HG02885 (cell line): Measurements from ENCODE around the gene CTDP1.

ENCODE experiments used
- ATAC-seq: cut with Tn5 transposase; IDR thresholded peaks from one replicate; pipeline ENCODE4 v1.9.1; 2021; ENCODE audit warnings: mild to moderate bottlenecking; ENCODE audit not compliant: unreplicated experiment, poor library complexity

CTDP1 gene

DNA sequence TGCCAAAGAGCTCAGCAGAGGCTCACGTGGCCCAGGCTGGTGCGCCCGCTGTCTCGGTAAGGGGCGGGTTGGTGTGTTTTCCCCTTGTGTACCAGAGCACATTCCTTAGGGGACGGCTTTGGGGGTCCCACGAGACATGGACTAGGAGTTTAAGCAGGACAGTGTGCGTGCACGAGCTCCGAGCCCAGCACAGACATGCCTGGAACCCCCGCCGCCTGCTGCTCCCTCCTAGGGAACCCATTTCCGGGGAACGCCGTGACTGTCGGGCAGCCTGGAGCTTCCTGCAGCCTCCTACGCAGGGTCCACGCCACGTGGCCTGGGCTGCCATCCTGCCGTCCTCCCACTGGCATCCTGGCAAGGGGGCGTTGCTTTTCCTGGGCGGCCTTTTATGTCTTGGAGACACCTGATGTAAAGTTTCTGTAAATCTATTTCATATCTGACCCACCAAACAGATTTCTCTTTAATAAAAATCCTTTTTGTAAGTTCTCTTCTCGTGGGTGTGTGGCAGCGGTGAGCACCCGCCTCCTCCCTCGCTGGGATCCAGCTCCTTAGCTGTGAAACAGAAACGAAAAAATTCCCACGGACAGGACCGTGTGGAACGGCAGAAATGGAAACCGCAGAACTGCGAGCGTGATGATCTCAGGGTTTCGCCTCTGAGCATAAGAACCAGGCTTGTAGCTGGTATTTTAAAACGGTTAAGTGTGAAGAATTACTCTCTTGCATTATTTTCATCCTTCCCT, 74.6 kb downstream of the CTDP1 start:
- ATAC-seq, result no peak

DNA sequence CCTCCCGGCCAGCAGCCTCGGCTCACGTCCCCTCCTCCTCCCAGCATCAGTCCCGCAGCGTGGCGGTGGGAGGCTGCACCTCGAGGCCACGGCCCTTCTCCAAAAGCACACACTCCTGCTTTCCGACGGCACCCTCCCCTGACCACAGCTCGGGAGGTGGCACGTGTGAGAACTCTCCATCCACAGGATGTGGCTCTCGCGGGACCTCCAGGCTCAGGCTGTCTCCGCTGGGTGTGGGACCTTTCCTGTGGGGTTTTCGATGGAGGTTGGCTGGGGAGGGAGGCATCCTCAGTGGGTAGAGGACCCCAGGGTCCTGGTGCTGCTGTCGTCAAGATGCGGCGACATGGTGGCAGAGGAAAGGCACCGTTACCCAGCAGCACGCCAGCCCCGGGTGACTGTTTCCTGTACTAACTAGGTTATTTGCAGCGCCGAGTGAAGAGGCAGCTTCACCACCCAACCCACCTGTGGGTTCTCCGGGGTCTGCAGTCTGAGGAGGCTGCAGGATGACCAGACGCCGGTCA, 75.3 kb downstream of the CTDP1 start:
- no peak for ATAC-seq

DNA sequence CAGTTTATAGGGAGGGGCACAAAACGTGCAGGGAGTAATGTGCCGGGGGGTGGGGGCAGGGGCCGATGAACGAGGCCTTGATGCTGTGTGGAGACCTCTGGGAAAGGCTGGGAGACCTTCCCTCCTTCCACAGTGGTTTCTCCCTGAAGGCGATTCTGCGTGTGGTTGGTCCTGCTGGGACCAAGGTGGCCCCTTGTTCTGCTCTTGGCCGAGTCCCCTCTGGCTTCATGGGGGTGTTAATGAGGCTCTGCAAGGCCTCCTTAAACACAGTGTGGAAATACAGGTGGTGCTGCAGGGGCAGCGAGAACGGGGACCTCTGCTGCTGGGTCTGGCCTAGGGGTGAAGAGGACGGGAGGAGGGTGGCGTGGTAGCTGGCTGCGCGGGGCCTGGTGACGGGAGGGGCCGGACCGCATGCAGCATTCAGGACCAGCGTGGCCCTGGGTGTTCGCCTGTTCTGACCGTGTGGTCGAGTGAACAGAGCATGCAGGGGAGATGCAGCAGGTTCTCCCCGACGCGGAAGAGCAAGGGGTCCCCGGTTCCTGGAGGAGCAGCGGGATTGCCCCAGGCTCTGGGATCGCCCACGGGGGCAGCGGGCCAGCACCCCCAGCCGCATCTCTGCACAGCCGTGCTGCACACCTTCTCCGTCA, 76.0 kb downstream of the CTDP1 start:
- no peak for ATAC-seq

DNA sequence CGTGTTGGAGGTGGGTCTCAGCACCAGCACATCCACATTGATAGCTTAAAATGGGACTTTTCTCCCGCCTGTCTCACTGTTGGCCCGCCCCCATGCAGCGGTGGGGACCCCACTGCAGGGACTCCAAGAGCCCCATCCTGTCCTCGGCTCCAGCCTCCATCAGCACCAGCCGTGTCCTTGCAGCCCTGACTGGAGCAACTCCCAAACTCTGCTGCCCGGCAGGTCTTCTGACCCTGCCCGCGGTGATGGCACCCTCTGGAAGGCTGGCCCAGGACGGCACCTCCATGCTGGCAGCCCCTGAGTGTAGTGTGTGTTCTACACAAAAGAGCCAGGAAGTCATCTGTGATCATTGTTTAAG, 76.5 kb downstream of the CTDP1 start:
- ATAC-seq, result no peak

DNA sequence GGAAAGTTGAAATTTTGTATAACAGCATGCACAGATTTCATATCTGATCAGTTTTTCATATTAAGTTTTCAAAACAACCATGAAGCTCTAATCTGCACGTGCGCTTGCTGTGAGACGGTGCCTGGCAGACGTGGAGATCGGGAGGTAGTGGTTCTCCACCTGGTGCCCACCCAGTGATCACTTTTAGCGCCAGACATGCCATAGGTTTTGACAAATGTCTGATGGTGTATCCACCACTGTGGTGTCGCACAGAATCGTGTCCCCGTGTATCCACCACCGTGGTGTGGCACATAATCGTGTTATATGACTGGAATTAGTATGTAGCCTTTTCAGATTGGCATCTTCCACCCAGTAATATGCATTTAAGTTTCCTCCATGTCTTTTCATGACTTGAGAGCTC, 77.2 kb downstream of the CTDP1 start:
- no peak for ATAC-seq

DNA sequence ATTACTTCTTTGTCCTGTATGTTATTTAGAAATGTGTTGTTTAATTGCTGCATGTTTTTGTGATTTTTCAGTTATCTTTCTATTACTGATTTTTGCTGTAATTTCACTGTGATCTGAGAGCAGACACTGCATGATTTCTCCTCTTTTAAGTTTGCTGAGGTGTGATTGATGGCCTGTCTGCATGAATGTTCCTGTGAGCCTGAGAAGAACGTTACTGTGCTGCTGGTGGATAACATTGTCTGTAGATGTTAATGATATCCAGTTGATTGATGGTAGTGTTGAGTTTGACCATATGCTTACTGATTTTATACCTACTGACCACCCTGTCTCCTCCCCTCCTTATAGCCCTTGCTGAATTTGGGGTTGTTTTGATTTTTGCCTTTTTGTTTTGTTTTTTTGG, 80.7 kb downstream of the CTDP1 start:
- no peak for ATAC-seq

DNA sequence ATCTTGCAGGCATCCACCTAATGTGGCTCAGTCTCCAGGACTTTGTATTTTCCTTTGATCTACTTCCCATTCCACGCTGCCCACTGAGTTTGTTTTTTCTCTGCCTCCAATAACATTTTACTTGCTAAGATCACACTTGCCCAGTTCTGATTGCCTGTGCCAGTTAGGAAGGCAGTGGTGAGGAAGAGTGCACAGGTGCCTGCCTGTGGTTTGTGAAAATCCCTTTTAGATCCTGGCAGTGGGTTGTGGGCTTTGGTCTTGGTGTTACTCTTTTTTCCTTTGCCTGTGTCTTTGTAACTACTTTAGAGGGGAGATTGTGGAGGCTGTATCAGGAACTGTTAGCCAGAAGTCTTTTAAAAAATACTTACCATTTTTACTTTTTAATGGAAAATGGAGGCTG, 81.3 kb downstream of the CTDP1 start:
- no peak for ATAC-seq

DNA sequence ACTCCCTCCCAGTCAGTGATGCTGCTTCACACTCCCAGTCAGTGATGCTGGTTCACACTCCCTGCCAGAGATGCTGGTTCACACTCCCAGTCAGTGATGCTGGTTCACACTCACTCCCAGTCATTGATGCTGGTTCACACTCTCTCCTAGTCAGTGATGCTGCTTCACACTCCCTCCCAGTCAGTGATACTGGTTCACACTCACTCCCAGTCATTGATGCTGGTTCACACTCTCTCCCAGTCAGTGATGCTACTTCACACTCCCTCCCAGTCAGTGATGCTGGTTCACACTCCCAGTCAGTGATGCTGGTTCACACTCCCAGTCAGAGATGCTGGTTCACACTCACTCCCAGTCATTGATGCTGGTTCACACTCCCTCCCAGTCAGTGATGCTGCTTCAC, 83.8 kb downstream of the CTDP1 start:
- no peak for ATAC-seq

DNA sequence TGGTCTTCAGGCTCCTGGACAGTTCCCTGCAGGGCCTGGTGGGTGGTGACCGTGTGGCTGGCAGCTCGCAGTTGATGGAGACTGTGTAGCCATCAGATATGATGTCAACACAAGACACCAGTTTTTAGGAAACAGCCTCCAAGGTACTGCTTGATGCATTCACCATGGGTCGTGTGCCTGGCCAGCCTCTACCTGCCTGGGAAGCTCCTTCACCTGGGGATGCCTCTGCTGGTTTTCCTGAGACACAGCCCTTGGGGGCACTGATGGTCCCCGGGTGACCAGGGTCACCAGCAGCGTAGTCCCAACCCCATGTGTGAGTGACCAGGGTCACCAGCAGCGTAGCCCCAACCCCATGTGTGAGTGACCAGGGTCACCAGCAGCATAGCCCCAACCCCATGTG, 84.5 kb downstream of the CTDP1 start:
- no peak for ATAC-seq

DNA sequence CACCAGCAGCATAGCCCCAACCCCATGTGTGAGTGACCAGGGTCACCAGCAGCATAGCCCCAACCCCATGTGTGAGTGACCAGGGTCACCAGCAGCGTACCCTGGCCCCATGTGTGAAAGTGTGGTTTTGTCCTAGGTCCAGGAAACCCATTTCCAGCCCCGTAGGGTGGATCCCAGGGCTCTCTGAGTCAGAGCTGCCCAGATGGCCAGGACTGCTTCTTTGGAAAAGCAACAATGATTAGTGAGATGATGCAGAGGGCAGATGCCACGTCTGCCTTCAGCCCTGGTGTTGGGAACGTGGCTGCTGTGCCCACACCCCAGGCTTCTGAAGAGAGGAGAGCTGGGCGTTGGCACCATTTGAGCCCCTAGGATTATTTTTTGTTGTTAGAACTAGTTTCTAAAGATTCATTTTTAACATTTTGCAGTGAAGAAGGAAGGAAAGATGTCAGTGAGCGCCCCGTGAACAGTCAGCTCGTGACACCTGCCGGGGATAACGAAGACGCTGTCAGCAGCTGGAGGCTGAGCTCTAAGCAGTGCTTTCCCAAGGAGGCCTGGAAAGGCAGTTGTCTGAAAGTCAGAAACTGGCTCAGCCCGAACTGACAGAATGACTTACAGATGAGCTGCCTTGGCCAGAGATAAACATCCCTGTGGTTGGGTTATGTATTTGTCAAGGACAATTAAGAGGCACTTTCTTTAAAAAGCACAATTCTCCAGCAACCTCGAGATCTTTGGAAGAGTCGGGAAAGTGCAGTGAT, 86.1 kb downstream of the CTDP1 start:
- ATAC-seq, result no peak

DNA sequence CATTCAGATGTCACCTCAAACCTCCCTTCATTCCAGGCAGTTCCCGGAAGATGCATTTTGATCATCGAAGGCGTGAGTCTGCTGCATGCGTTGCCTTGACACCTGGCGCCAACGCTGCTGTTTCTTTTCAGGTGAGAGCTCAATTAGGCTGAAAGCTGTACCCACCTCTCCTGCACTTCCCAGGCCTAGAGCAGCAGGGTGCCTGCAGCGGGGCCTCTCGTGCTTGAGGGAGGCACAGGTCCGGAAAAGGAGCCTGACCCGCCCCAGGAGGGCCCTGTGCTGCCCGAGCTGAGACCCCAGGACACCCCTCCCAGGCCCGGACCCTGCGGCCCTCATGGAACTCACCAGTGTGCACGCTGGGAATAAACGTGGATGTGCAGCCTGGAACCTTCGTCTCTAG, 86.7 kb downstream of the CTDP1 start:
- ATAC-seq, result no peak

DNA sequence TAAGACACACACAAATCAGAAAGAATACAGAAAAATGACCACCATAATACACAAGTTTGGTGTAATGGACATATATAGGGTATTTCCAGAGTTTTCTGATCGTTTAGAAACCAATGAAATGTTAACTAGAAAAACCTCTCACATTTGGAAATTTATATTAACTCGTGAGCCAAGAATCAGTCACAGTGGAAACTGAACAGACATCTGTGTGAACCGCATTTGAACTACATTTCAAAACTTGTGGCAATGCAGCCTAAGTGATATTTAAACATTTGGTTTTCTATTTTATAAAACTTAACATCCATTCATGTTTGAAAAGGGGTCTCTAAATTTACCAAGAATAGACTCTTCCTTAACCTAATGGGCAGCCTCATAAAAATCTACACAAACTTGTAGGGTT, 89.1 kb downstream of the CTDP1 start:
- ATAC-seq, result no peak

DNA sequence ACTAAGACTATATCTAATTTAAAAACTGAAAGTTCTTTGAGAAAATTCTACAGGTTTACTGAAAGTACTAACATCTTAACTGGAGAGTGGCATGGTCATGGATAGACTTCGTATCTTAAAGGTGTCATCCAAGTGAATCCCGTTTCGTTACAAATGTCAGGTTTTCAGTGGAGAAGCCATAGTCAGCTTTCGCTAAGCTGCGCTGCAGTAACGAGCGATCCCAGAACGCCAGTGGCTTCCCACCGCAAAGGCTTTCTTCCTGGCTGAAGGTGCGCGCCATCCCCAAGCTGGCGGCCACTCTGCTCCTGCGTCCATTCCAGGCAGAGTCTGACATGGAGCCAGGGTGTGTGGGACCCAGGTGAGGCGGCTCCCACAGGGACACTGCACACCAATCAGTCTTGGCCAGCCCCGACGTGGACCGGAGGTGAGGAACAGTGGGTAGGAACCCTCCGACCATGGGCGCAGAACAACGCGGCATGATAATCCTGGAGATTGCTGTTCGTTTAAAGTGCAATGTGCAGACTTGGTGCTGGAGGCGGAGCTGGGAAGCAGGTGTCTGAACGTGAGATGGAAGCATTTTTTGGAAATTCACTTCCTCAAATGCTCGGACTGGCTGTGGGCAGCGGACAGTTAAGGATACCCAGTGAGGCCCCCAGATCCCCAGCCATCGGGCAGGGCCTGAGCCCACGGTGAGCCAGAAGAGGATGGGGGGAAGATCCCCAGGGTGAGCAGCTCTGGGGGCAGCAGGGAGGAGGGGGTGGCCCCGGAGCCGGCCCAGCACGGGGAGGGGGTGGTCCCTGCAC, 90.3 kb downstream of the CTDP1 start:
- ATAC-seq, result no peak

DNA sequence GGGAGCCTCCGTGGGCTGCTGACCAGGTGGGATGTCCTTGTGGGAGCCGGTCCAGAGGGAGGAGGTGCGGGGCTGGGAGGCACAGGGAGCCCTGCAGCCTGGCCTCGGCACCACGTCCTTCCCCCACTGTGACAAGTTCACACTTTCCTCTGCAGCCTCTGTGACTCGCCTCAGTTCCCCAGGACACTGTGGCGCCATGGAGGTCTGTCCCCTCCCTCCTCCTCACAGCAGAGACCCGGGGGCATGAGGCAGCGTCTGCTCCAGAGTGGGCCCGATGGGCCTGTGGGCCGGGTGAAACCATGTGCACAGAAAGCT, 90.9 kb downstream of the CTDP1 start:
- ATAC-seq, result no peak

DNA sequence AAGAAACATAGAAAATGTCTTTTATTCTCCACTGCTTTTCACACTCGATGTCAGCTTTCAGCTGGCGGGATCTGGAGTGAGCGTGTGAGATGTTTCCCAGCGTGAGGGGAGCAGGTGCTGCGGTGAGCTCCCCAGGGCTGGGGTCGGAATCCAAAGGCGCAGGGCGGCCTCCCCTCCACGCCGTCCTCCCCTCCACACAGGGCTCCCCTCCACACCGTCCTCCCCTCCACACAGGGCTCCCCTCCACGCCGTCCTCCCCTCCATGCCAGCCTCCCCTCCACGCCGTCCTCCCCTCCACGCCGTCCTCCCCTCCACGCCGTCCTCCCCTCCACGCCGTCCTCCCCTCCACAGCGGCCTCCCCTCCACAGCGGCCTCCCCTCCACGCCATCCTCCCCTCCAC, 91.2 kb downstream of the CTDP1 start:
- no peak for ATAC-seq

DNA sequence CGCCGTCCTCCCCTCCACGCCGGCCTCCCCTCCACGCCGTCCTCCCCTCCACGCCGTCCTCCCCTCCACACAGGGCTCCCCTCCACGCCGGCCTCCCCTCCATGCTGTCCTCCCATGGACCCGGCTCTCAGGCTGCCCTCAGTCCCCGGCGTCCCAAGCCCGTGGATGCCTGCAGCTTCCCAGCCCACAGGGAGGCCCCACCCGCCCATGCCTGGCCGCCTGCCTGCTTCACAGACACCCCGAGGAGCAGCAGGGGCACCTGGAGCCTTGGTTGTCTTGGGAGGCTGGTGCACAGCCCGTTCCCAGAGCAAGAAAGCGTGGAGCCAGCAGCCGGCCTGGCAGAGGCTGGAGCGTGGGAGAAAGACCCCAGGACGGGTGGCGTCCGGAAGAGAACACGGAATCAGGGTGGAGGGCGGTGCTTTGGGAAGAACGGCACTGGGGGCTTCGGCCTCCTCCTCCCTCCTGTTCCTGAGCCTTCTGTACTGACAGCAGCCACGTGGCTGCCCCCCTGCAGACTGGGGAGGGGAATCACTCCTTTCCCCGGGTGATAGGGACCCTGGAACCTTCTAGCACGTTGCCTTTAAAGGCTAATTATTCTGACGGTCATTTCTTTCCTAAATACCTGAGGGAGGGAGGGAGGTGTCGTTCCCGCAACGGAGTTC, 92.0 kb downstream of the CTDP1 start:
- no peak for ATAC-seq

DNA sequence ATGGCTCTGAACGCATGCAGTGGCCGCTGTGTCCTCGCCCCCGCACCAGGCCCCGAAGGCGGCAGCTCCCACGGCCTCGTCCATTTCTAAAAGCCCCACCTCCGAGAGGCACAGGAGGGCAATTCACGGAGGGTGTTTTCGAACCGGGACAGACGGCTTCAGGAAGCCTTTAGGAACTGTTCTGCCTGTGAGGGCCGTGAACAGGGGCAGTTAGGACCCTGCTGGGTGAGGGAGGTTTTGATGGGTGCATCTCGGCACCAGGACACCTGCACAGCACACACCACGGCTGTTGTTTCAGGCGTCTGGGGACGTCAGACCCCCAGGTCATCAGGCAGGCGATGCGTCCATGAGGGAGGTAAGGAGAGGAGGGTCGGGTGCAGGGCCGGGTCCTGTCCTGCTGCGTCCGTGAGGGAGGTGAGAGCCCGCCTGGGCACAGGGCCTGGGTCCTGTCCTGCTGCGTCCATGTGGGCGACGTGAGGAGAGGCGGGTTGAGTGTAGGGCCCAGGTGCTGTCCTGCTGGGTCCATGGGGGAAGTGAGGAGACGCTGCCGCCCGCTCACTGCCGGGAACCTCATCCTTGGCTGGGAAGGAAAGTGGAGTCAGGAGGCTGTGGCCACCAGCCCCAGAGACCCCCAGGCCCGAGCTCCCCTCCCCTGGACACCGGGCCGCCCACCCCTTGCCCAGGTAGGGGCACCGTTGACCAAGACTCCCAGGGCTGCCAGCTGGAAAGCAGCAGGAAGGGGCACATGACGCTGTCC, 92.7 kb downstream of the CTDP1 start:
- no peak for ATAC-seq

DNA sequence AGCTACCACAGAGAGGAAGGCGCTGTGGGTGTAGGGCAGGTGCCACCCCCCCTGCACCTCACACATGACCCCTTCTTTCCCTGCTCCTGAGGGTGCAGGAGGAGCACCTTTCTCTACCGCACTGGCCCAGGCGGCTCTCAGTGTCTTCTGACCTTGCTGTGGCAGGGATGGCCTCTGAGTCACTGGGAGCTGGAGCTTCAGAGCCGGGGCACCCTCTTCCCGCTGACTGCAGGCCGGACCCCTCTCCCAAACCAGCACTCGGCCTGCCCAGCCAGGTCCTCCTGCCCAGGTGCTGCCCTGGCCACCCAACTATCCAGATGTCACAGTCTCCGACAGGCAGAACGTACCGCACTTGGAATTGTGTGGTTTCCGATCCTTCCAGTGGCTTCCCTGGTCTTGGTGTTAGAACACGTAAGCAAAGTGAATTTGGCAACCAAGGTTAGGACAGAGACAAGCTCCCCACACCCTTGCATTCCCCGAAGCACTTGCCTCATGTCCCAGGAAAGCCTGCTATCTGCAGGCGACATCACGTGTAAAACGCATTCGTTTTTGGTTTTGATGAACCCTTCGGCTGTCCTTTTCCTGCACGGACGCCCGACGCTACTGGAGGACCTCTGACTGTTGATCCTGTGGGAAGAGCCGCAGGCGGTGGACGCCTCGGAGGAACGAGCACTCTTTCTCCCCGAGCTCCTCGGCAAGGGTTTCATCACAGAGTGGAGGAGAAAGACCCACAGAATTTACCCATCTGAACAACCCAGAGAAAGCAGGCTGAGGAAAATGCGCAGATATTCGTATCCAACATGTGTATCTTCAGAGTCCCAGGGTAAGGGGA, 93.5 kb downstream of the CTDP1 start:
- ATAC-seq, result no peak

DNA sequence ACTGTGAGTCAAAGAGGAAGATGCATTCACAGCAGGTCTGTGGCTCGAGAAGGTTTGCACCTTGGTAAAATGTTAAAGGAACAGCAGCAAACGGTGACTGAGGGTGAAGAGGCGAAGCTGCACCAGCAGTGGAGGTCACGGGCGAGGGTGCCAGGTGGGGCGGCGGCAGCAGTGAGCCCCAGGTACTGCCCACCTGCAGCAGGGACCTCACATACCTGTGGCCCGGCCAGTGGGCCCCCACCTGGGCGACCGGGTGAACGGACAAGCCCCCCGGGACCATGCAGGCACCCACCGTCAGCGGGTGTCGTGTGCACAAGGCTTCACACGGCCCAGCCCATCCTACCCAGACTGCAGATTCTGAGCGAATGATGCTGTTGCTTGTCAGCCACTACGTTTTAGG, 94.5 kb downstream of the CTDP1 start:
- ATAC-seq, result no peak
